GM12878 (cell line): ENCODE measurements around the gene RAD51. TPM values are rescaled to one million over a fixed set of nuclear protein-coding genes. Genes with fewer than 3 reads are reported as not detected.

ENCODE experiments used
- ATAC-seq: fragments of 200-7000 bp; cut with Tn5 transposase; 3 replicates; pipeline ENCODE4 v1.9.1; 2020; ENCODE audit warnings: mild to moderate bottlenecking, moderate library complexity
- BruUV-seq: library from RNA; stranded (reverse); fragments of 400-500 nt; replicated peaks from 2 replicates; lab custom pipeline; 2021; lab: Mats Ljungman, UMichigan
- CTCF ChIA-PET: fragments of 300-600 bp; sonication (Branson Sonifier 250); formaldehyde crosslinking; extraction: SDS; loops from one replicate; lab custom pipeline; 2021; ENCODE audit warnings: inconsistent platforms; lab: Yijun Ruan, JAX
- POLR2A ChIA-PET: fragments of 350-600 bp; formaldehyde crosslinking; extraction: SDS; loops from one replicate; lab custom pipeline; 2021; ENCODE audit warnings: inconsistent platforms; lab: Charles Lee
- RAD21 ChIA-PET: fragments of 300-600 bp; sonication (Branson Sonifier 250); formaldehyde crosslinking; loops from one replicate; lab custom pipeline; 2023; ENCODE audit warnings: antibody characterized with exemption; ENCODE audit not compliant: unreplicated experiment; lab: Charles Lee
- SMC1A ChIA-PET: fragments of 300-600 bp; sonication (Branson Sonifier 250); formaldehyde crosslinking; loops from one replicate; lab custom pipeline; 2023; ENCODE audit not compliant: unreplicated experiment, uncharacterized antibody; lab: Charles Lee
- DNase-seq: peaks from one replicate; pipeline ENCODE4 v3.0.0-alpha.2; 2011; ENCODE audit warnings: low read depth, low spot score
- FAIRE-seq: peaks from 3 replicates; lab custom pipeline; 2011; peaks lifted over from hg19 to GRCh38; lab: Jason Lieb, UNC
- H2AFZ ChIP-seq: 2 replicates; pipeline ENCODE4 v1.6.0; 2011; ENCODE audit warnings: low read depth, low read length, control low read depth; ENCODE audit not compliant: control insufficient read depth
- H3K27ac ChIP-seq: 2 replicates; pipeline ENCODE4 v1.5.1; 2011; ENCODE audit warnings: control low read depth; ENCODE audit not compliant: control insufficient read depth, insufficient read depth
- H3K27me3 ChIP-seq, 2 experiments: replicated peaks in 1 of 2; 2 replicates each; pipeline versions ENCODE4 v1.6.0 to v1.6.1; 2011; ENCODE audit warnings: low read length in 1 of 2; ENCODE audit not compliant: control insufficient read depth in 2 of 2, insufficient read depth in 2 of 2
- H3K36me3 ChIP-seq, 2 experiments: 2 replicates each; pipeline ENCODE4 v1.5.1; 2011; ENCODE audit warnings: low read length in 1 of 2; ENCODE audit not compliant: control insufficient read depth in 2 of 2, insufficient read depth in 2 of 2
- H3K4me1 ChIP-seq: 2 replicates; pipeline ENCODE4 v1.6.1; 2011; ENCODE audit warnings: mild to moderate bottlenecking, low read length, moderate library complexity, mixed read lengths; ENCODE audit not compliant: control insufficient read depth, insufficient read depth
- H3K4me2 ChIP-seq: 2 replicates; pipeline ENCODE4 v1.6.0; 2011; ENCODE audit warnings: control low read depth; ENCODE audit not compliant: control insufficient read depth, insufficient read depth
- H3K4me3 ChIP-seq: fragments of 200-600 bp; sonication (generic); 2 replicates; pipeline ENCODE4 v1.5.1; 2016
- H3K79me2 ChIP-seq: 2 replicates; pipeline ENCODE4 v1.6.0; 2011; ENCODE audit warnings: low read length; ENCODE audit not compliant: control insufficient read depth, insufficient read depth
- H3K9ac ChIP-seq: 2 replicates; pipeline ENCODE4 v1.8.0; 2011; ENCODE audit warnings: low read length, control low read depth, mixed read lengths; ENCODE audit not compliant: control insufficient read depth, insufficient read depth
- H3K9me3 ChIP-seq: replicated peaks from 3 replicates; pipeline ENCODE4 v1.5.1; 2011; ENCODE audit warnings: mild to moderate bottlenecking, low read length; ENCODE audit not compliant: control insufficient read depth, insufficient read depth
- H4K20me1 ChIP-seq: 2 replicates; pipeline ENCODE4 v1.6.0; 2011; ENCODE audit not compliant: control insufficient read depth, insufficient read depth
- BACH1 ChIP-seq: fragments of 450-650 bp; IDR thresholded peaks from 2 replicates; pipeline ENCODE4 v1.6.1; 2017; ENCODE audit warnings: mild to moderate bottlenecking, borderline replicate concordance
- NFXL1 ChIP-seq: fragments of 450-650 bp; IDR thresholded peaks from 2 replicates; pipeline ENCODE4 v1.6.1; 2017; ENCODE audit warnings: antibody characterized with exemption, mild to moderate bottlenecking, borderline replicate concordance
- SUZ12 ChIP-seq: fragments of 200-600 bp; sonication (generic); IDR thresholded peaks from one replicate; pipeline ENCODE4 v1.6.1; 2018; ENCODE audit warnings: antibody characterized with exemption, mild to moderate bottlenecking; ENCODE audit not compliant: unreplicated experiment
- TAF1 ChIP-seq: IDR thresholded peaks from 2 replicates; pipeline ENCODE4 v1.6.1; 2011; ENCODE audit warnings: mild to moderate bottlenecking, low read depth, low read length, borderline replicate concordance
- TCF3 ChIP-seq: IDR thresholded peaks from 2 replicates; pipeline ENCODE4 v1.6.1; 2012; ENCODE audit warnings: low read depth, mild to moderate bottlenecking, low read length, borderline replicate concordance; ENCODE audit not compliant: insufficient read depth
- ZNF622 ChIP-seq: fragments of 450-650 bp; IDR thresholded peaks from 2 replicates; pipeline ENCODE4 v1.6.1; 2017; ENCODE audit warnings: mild to moderate bottlenecking, inconsistent platforms
- WGBS: methylation state at CpG from one replicate; pipeline ENCODE4 v1.1.6; 2016; ENCODE audit warnings: low lambda C conversion rate; ENCODE audit not compliant: insufficient replicate concordance, insufficient coverage; ENCODE audit errors: missing lambda C conversion rate; 5-methylcytosine and 5-hydroxymethylcytosine counted together
- in situ Hi-C: fragments of 300-500 bp; cut with MboI; formaldehyde crosslinking; loops from 9 replicates; pipeline ENCODE4 v1.14.3; 2018; ENCODE audit warnings: mixed read lengths
- intact Hi-C: fragments of 100-400 bp; cut with micrococcal nuclease; formaldehyde crosslinking; loops from one replicate; pipeline ENCODE4 v1.14.2; 2022; ENCODE audit not compliant: unreplicated experiment
- polyA plus RNA-seq, 11 experiments: library from polyadenylated mRNA; depleted of rRNA in 4 of 11; unstranded in 6 of 11; stranded (reverse) in 5 of 11; fragments of >200 nt; fragmentation: Nextera tagmentation in 4 of 11; fragmentation: Illumina TruSeq in 1 of 11; extraction: Ambion mirVana in 4 of 11; extraction: Trizol in 1 of 11; gene quantifications; 1 replicate in 1 of 11; 2 replicates in 10 of 11; pipeline versions ENCODE4 v1.2.1 to v1.2.3, GENCODE V29; 2011 to 2016; ENCODE audit warnings: inconsistent platforms in 2 of 11, missing spikeins in 2 of 11, low read depth in 1 of 11
- total RNA-seq, 4 experiments: library from RNA; depleted of rRNA in 3 of 4; stranded (reverse); fragments of >200 nt in 3 of 4; fragmentation: Illumina TruSeq in 1 of 4; extraction: Trizol in 1 of 4; gene quantifications; 2 replicates each; pipeline versions ENCODE4 v1.2.1 to v1.2.3, GENCODE V29; 2013 to 2021
- TF ChIP-seq, protein P1 (sequence below): IDR thresholded peaks from 2 replicates; pipeline ENCODE4 v1.6.1; 2012; ENCODE audit warnings: improper control_type of control experiment, low read depth, low read length; ENCODE audit not compliant: insufficient replicate concordance
- TF ChIP-seq, protein P2 (sequence below): fragments of 450-650 bp; IDR thresholded peaks from 2 replicates; pipeline ENCODE4 v1.6.1; 2018; ENCODE audit warnings: mild to moderate bottlenecking, low read depth, moderate library complexity; ENCODE audit not compliant: partially characterized antibody
- TF ChIP-seq, protein P3 (sequence below): fragments of 450-650 bp; IDR thresholded peaks from 2 replicates; pipeline ENCODE4 v1.6.1; 2017; ENCODE audit warnings: mild to moderate bottlenecking
- TF ChIP-seq, protein P4 (sequence below): IDR thresholded peaks from 2 replicates; pipeline ENCODE4 v1.6.1; 2011; ENCODE audit warnings: borderline replicate concordance, low read depth, mild to moderate bottlenecking, moderate library complexity, low read length; ENCODE audit not compliant: insufficient read depth, poor library complexity, severe bottlenecking
- TF ChIP-seq, protein P5 (sequence below): IDR thresholded peaks from 2 replicates; pipeline ENCODE4 v1.6.1; 2012; ENCODE audit warnings: low read depth, low read length, improper control_type of control experiment

The RAD51 gene
- total and polyA plus RNA-seq, 10 of the 15 experiments (the other 5 are each of a cell fraction or from before 2014, with no cell fraction given): 13.1 to 55.0 (median 30.6) TPM

DNA sequence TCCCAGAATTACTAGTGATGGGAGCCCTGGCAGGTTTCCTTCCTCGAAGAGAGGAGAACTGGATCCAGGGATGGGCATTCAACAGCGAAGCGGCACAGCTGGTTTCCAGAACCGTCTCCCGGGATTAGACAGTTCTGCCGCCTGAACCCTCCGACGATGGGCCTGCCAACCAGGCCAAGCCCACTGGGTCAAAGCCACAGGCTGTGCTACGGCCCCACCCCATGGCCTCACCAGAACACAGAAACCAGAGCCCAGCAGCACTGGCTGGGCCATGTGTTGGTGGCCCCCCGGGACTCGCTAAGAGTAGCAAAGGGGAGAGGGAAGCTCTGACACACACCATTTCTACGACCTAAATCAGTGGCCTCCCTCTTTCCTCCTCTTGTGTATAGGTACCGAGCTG is 77.0 kb downstream of the RAD51 start:
- ChIA-PET POLR2A (interaction anchor here (0.6 to 0.7 kb wide), 2 partner anchors 365 to 380 kb away, joined by 3 to 4 read pairs; no protein-coding TSS in a partner anchor), SMC1A (no interaction called here), RAD21 (no interaction called here), CTCF (interaction anchor here (2.4 kb wide), 1 partner anchor 10 kb away, joined by 12 read pairs; no protein-coding TSS in a partner anchor)
- H4K20me1 ChIP-seq: no peaks in the 10 kb centered on the region
- no peak overlapping the region for H2AFZ ChIP-seq
- H3K4me1 ChIP-seq: peaks cover 26% of the 10 kb centered on the region
- no peaks in the 10 kb centered on the region for H3K27me3 ChIP-seq
- DNase-seq (no peak), ATAC-seq (no peak), FAIRE-seq (no peak)
- no TSS peak for BruUV-seq
- no peak overlapping the region for H3K4me3 ChIP-seq
- H3K9me3 ChIP-seq: no peaks in the 10 kb centered on the region
- no peaks in the 10 kb centered on the region for H3K79me2 ChIP-seq
- in situ Hi-C loops (no loop called here), intact Hi-C loops (no loop called here)
- no peak overlapping the region for H3K9ac ChIP-seq
- H3K4me2 ChIP-seq: no peak overlapping the region
- peaks cover 0 to 20% of the 10 kb centered on the region in 2 experiments; a peak in 2 of 4 replicates for H3K36me3 ChIP-seq
- H3K27ac ChIP-seq: no peak overlapping the region
- WGBS: 96% methylated on average over 13 of the region's 13 CpGs
- TF ChIP-seq, protein P1, sequence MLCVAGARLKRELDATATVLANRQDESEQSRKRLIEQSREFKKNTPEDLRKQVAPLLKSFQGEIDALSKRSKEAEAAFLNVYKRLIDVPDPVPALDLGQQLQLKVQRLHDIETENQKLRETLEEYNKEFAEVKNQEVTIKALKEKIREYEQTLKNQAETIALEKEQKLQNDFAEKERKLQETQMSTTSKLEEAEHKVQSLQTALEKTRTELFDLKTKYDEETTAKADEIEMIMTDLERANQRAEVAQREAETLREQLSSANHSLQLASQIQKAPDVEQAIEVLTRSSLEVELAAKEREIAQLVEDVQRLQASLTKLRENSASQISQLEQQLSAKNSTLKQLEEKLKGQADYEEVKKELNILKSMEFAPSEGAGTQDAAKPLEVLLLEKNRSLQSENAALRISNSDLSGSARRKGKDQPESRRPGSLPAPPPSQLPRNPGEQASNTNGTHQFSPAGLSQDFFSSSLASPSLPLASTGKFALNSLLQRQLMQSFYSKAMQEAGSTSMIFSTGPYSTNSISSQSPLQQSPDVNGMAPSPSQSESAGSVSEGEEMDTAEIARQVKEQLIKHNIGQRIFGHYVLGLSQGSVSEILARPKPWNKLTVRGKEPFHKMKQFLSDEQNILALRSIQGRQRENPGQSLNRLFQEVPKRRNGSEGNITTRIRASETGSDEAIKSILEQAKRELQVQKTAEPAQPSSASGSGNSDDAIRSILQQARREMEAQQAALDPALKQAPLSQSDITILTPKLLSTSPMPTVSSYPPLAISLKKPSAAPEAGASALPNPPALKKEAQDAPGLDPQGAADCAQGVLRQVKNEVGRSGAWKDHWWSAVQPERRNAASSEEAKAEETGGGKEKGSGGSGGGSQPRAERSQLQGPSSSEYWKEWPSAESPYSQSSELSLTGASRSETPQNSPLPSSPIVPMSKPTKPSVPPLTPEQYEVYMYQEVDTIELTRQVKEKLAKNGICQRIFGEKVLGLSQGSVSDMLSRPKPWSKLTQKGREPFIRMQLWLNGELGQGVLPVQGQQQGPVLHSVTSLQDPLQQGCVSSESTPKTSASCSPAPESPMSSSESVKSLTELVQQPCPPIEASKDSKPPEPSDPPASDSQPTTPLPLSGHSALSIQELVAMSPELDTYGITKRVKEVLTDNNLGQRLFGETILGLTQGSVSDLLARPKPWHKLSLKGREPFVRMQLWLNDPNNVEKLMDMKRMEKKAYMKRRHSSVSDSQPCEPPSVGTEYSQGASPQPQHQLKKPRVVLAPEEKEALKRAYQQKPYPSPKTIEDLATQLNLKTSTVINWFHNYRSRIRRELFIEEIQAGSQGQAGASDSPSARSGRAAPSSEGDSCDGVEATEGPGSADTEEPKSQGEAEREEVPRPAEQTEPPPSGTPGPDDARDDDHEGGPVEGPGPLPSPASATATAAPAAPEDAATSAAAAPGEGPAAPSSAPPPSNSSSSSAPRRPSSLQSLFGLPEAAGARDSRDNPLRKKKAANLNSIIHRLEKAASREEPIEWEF: no peak
- TF ChIP-seq, protein P2, sequence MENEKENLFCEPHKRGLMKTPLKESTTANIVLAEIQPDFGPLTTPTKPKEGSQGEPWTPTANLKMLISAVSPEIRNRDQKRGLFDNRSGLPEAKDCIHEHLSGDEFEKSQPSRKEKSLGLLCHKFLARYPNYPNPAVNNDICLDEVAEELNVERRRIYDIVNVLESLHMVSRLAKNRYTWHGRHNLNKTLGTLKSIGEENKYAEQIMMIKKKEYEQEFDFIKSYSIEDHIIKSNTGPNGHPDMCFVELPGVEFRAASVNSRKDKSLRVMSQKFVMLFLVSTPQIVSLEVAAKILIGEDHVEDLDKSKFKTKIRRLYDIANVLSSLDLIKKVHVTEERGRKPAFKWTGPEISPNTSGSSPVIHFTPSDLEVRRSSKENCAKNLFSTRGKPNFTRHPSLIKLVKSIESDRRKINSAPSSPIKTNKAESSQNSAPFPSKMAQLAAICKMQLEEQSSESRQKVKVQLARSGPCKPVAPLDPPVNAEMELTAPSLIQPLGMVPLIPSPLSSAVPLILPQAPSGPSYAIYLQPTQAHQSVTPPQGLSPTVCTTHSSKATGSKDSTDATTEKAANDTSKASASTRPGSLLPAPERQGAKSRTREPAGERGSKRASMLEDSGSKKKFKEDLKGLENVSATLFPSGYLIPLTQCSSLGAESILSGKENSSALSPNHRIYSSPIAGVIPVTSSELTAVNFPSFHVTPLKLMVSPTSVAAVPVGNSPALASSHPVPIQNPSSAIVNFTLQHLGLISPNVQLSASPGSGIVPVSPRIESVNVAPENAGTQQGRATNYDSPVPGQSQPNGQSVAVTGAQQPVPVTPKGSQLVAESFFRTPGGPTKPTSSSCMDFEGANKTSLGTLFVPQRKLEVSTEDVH: no peak
- TF ChIP-seq NFXL1: no peak
- no peak for TF ChIP-seq BACH1
- no peak for TF ChIP-seq SUZ12
- TF ChIP-seq ZNF622: no peak
- TF ChIP-seq TCF3: no peak
- TF ChIP-seq TAF1: no peak
- TF ChIP-seq, protein P3, sequence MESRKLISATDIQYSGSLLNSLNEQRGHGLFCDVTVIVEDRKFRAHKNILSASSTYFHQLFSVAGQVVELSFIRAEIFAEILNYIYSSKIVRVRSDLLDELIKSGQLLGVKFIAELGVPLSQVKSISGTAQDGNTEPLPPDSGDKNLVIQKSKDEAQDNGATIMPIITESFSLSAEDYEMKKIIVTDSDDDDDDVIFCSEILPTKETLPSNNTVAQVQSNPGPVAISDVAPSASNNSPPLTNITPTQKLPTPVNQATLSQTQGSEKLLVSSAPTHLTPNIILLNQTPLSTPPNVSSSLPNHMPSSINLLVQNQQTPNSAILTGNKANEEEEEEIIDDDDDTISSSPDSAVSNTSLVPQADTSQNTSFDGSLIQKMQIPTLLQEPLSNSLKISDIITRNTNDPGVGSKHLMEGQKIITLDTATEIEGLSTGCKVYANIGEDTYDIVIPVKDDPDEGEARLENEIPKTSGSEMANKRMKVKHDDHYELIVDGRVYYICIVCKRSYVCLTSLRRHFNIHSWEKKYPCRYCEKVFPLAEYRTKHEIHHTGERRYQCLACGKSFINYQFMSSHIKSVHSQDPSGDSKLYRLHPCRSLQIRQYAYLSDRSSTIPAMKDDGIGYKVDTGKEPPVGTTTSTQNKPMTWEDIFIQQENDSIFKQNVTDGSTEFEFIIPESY: no peak
- TF ChIP-seq, protein P4, sequence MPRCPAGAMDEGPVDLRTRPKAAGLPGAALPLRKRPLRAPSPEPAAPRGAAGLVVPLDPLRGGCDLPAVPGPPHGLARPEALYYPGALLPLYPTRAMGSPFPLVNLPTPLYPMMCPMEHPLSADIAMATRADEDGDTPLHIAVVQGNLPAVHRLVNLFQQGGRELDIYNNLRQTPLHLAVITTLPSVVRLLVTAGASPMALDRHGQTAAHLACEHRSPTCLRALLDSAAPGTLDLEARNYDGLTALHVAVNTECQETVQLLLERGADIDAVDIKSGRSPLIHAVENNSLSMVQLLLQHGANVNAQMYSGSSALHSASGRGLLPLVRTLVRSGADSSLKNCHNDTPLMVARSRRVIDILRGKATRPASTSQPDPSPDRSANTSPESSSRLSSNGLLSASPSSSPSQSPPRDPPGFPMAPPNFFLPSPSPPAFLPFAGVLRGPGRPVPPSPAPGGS: no peak
- TF ChIP-seq, protein P5, sequence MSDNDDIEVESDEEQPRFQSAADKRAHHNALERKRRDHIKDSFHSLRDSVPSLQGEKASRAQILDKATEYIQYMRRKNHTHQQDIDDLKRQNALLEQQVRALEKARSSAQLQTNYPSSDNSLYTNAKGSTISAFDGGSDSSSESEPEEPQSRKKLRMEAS: no peak
